ENCODE measurements around the gene GRIK4.

Gene GRIK4

GRCh38 chr11:120746836-120747609, 235.5 kb downstream of the GRIK4 start:
- no peaks in the 10 kb centered on the region for H3K9me3 ChIP-seq (ENCODE audit: severe bottlenecking)
- no peak overlapping the region for H3K4me3 ChIP-seq (ENCODE audit: severe bottlenecking)
- H3K27me3 ChIP-seq (ENCODE audit: insufficient read depth, poor library complexity, severe bottlenecking) = no peaks in the 10 kb centered on the region
- H3K4me1 ChIP-seq (ENCODE audit: insufficient read depth, poor library complexity, severe bottlenecking) = no peaks in the 10 kb centered on the region
- no peaks in the 10 kb centered on the region for H3K36me3 ChIP-seq (ENCODE audit: low read depth)
- DNase-seq (ENCODE audit: low spot score) (peak; percentile 88), ATAC-seq (ENCODE audit: low read depth) (peak; percentile 98)
- TF ChIP-seq CTCF (IDR thresholded peaks at IDR 0.05; ENCODE audit: poor library complexity, severe bottlenecking) = no peak
- no peak overlapping the region for H3K27ac ChIP-seq (ENCODE audit: poor library complexity, severe bottlenecking)

- DNase-seq (ENCODE audit: low spot score) = no peak
- no peak for TF ChIP-seq CTCF (IDR thresholded peaks at IDR 0.05; ENCODE audit: poor library complexity, severe bottlenecking)
- no peak overlapping the region for H3K4me3 ChIP-seq (ENCODE audit: severe bottlenecking)
- no peak for ATAC-seq (ENCODE audit: low read depth)
- H3K27ac ChIP-seq (ENCODE audit: poor library complexity, severe bottlenecking) = no peak overlapping the region
- no peaks in the 10 kb centered on the region for H3K9me3 ChIP-seq (ENCODE audit: severe bottlenecking)
- no peaks in the 10 kb centered on the region for H3K27me3 ChIP-seq (ENCODE audit: insufficient read depth, poor library complexity, severe bottlenecking)
- H3K4me1 ChIP-seq (ENCODE audit: insufficient read depth, poor library complexity, severe bottlenecking) = no peaks in the 10 kb centered on the region
- no peaks in the 10 kb centered on the region for H3K36me3 ChIP-seq (ENCODE audit: low read depth)
These were observed 236.6 kb downstream of the GRIK4 start for GRCh38 chr11:120747850-120748814.

- 0 out of 3 replicates have a peak, but pooled peaks have one; percentile 18 for ATAC-seq (ENCODE audit: low read depth)
- no peaks in the 10 kb centered on the region for H3K9me3 ChIP-seq (ENCODE audit: severe bottlenecking)
- no peaks in the 10 kb centered on the region for H3K4me1 ChIP-seq (ENCODE audit: insufficient read depth, poor library complexity, severe bottlenecking)
- no peaks in the 10 kb centered on the region for H3K27me3 ChIP-seq (ENCODE audit: insufficient read depth, poor library complexity, severe bottlenecking)
- no peak for DNase-seq (ENCODE audit: low spot score)
- TF ChIP-seq CTCF (IDR thresholded peaks at IDR 0.05; ENCODE audit: poor library complexity, severe bottlenecking) = no peak
- H3K36me3 ChIP-seq (ENCODE audit: low read depth) = no peaks in the 10 kb centered on the region
- H3K4me3 ChIP-seq (ENCODE audit: severe bottlenecking) = no peak overlapping the region
- no peak overlapping the region for H3K27ac ChIP-seq (ENCODE audit: poor library complexity, severe bottlenecking)
These were observed 237.8 kb downstream of the GRIK4 start for GRCh38 chr11:120749395-120749794.

- H3K27me3 ChIP-seq (ENCODE audit: insufficient read depth, poor library complexity, severe bottlenecking) = no peaks in the 10 kb centered on the region
- no peaks in the 10 kb centered on the region for H3K36me3 ChIP-seq (ENCODE audit: low read depth)
- no peak for TF ChIP-seq CTCF (IDR thresholded peaks at IDR 0.05; ENCODE audit: poor library complexity, severe bottlenecking)
- no peaks in the 10 kb centered on the region for H3K4me1 ChIP-seq (ENCODE audit: insufficient read depth, poor library complexity, severe bottlenecking)
- ATAC-seq (ENCODE audit: low read depth) (no peak), DNase-seq (ENCODE audit: low spot score) (no peak)
- no peaks in the 10 kb centered on the region for H3K9me3 ChIP-seq (ENCODE audit: severe bottlenecking)
- H3K4me3 ChIP-seq (ENCODE audit: severe bottlenecking) = no peak overlapping the region
- no peak overlapping the region for H3K27ac ChIP-seq (ENCODE audit: poor library complexity, severe bottlenecking)
These were observed 239.3 kb downstream of the GRIK4 start for GRCh38 chr11:120750647-120751549.

All from RWPE2 (cell line).